Endothelial cell of umbilical vein (primary cell): ENCODE data around the gene CHST11. TPM values are rescaled to one million over a fixed set of nuclear protein-coding genes. Genes with fewer than 3 reads are reported as not detected.

Source experiments
- BruUV-seq: library from RNA; stranded (reverse); fragments of 400-500 nt; replicated peaks from 2 replicates; lab custom pipeline; 2021; lab: Mats Ljungman, UMichigan
- CTCF ChIA-PET: fragments of 300-600, 350-600 bp; sonication (Branson Sonifier 250); formaldehyde crosslinking; loops from one replicate; lab custom pipeline; 2021; ENCODE audit warnings: antibody characterized with exemption, inconsistent platforms; lab: Charles Lee
- POLR2A ChIA-PET: fragments of 300-600, 350-600 bp; sonication (Branson Sonifier 250); formaldehyde crosslinking; loops from one replicate; lab custom pipeline; 2021; ENCODE audit warnings: antibody characterized with exemption, inconsistent platforms; lab: Charles Lee
- DNase-seq: peaks from one replicate; pipeline ENCODE4 v3.0.0-alpha.2; 2011; ENCODE audit warnings: low read depth, low spot score
- FAIRE-seq: peaks from 2 replicates; lab custom pipeline; 2011; peaks lifted over from hg19 to GRCh38; lab: Jason Lieb, UNC
- H2AFZ ChIP-seq: 2 replicates; pipeline ENCODE4 v1.6.0; 2012; ENCODE audit warnings: low read depth, low read length, control low read depth, inconsistent platforms
- H3K27ac ChIP-seq: 2 replicates; pipeline ENCODE4 v1.5.1; 2011; ENCODE audit warnings: low read depth, mild to moderate bottlenecking, control low read depth, low read length, moderate library complexity; ENCODE audit not compliant: insufficient read depth
- H3K27me3 ChIP-seq, 2 experiments: 2 replicates each; pipeline versions ENCODE4 v1.6.0 to v1.6.1; 2011; ENCODE audit warnings: low read length in 2 of 2, mixed read lengths in 1 of 2; ENCODE audit not compliant: control insufficient read depth in 2 of 2, insufficient read depth in 2 of 2
- H3K36me3 ChIP-seq, 2 experiments: 2 replicates in 1 of 2; 3 replicates in 1 of 2; pipeline ENCODE4 v1.5.1; 2011; ENCODE audit warnings: low read length in 2 of 2, mild to moderate bottlenecking in 1 of 2, moderate library complexity in 1 of 2; ENCODE audit not compliant: control insufficient read depth in 2 of 2, insufficient read depth in 2 of 2; ENCODE audit errors: extremely low read depth in 1 of 2
- H3K4me1 ChIP-seq: 3 replicates; pipeline ENCODE4 v1.5.1; 2011; ENCODE audit warnings: mild to moderate bottlenecking, low read length; ENCODE audit not compliant: control insufficient read depth, insufficient read depth; ENCODE audit errors: extremely low read depth
- H3K4me2 ChIP-seq: 2 replicates; pipeline ENCODE4 v1.6.1; 2011; ENCODE audit warnings: low read length, control low read depth, mixed read lengths; ENCODE audit not compliant: insufficient read depth
- H3K4me3 ChIP-seq, 3 experiments: fragments of 200-600 bp in 1 of 3; sonication (generic), shearing (Covaris generic) in 1 of 3; replicated peaks in 1 of 3; 2 replicates each; pipeline ENCODE4 v1.5.1; 2011 to 2016; ENCODE audit warnings: control low read depth in 3 of 3, low read length in 3 of 3, mild to moderate bottlenecking in 2 of 3, inconsistent platforms in 1 of 3, low read depth in 1 of 3, moderate library complexity in 1 of 3; ENCODE audit not compliant: insufficient read depth in 1 of 3
- H3K79me2 ChIP-seq: 2 replicates; pipeline ENCODE4 v1.6.0; 2012; ENCODE audit warnings: low read length, inconsistent platforms; ENCODE audit not compliant: control insufficient read depth, insufficient read depth
- H3K9ac ChIP-seq: replicated peaks from 2 replicates; pipeline ENCODE3; 2011; ENCODE audit warnings: low read length, control low read depth; ENCODE audit not compliant: insufficient read depth; ENCODE audit errors: extremely low read depth
- H3K9me1 ChIP-seq: replicated peaks from 3 replicates; pipeline ENCODE4 v1.6.0; 2011; ENCODE audit warnings: mild to moderate bottlenecking, low read length; ENCODE audit not compliant: control insufficient read depth, insufficient read depth; ENCODE audit errors: extremely low read depth
- H3K9me3 ChIP-seq: replicated peaks from 2 replicates; pipeline ENCODE4 v1.5.1; 2012; ENCODE audit warnings: low read length, inconsistent platforms; ENCODE audit not compliant: control insufficient read depth, insufficient read depth
- H4K20me1 ChIP-seq: replicated peaks from 2 replicates; pipeline ENCODE3; 2011; ENCODE audit warnings: mild to moderate bottlenecking, low read length; ENCODE audit not compliant: control insufficient read depth, insufficient read depth; ENCODE audit errors: extremely low read depth
- EZH2 ChIP-seq: IDR thresholded peaks from 2 replicates; pipeline ENCODE4 v1.6.1; 2012; ENCODE audit warnings: borderline replicate concordance, low read depth, mild to moderate bottlenecking, moderate library complexity, low read length, inconsistent platforms; ENCODE audit not compliant: severe bottlenecking
- FOS ChIP-seq: IDR thresholded peaks from 2 replicates; pipeline ENCODE4 v1.6.1; 2011; ENCODE audit warnings: mild to moderate bottlenecking, low read length, moderate library complexity, borderline replicate concordance; ENCODE audit not compliant: insufficient read depth
- GATA2 ChIP-seq: IDR thresholded peaks from 2 replicates; pipeline ENCODE4 v1.7.0; 2011; ENCODE audit warnings: low read depth, mild to moderate bottlenecking, moderate library complexity, mixed read lengths, low read length; ENCODE audit not compliant: insufficient read length, insufficient read depth
- JUN ChIP-seq: IDR thresholded peaks from 2 replicates; pipeline ENCODE4 v1.6.1; 2011; ENCODE audit warnings: borderline replicate concordance, low read depth; ENCODE audit not compliant: insufficient read length, insufficient read depth
- MAX ChIP-seq: IDR thresholded peaks from 2 replicates; pipeline ENCODE4 v1.6.1; 2011; ENCODE audit not compliant: insufficient read depth, insufficient read length
- MYC ChIP-seq: IDR thresholded peaks from one replicate; pipeline ENCODE4 v1.6.1; 2011; ENCODE audit warnings: mild to moderate bottlenecking, low read depth, low read length
- POLR2A ChIP-seq: IDR thresholded peaks from 2 replicates; pipeline ENCODE4 v1.6.1; 2012; ENCODE audit warnings: low read depth, mild to moderate bottlenecking, control low read depth, low read length
- POLR2AphosphoS5 ChIP-seq: IDR thresholded peaks from 2 replicates; pipeline ENCODE4 v1.6.1; 2012; ENCODE audit warnings: low read depth, mild to moderate bottlenecking, control low read depth, low read length, moderate library complexity; ENCODE audit not compliant: insufficient read depth
- dilution Hi-C: fragments of 300-500 bp; cut with MboI; formaldehyde crosslinking; loops from one replicate; pipeline ENCODE4 v1.15.0; 2019; ENCODE audit warnings: low sequenced_read_pairs; ENCODE audit not compliant: extremely low pct_ligation_motif_present
- intact Hi-C: fragments of 100-400 bp; cut with micrococcal nuclease; formaldehyde crosslinking; loops from one replicate; pipeline ENCODE4 v1.10.0; 2022
- polyA plus RNA-seq, 4 experiments: library from polyadenylated mRNA; depleted of rRNA in 3 of 4; stranded (reverse) in 3 of 4; unstranded in 1 of 4; fragments of >200 nt; gene quantifications; 2 replicates each; pipeline versions ENCODE4 v1.2.1 to v1.2.3, GENCODE V29; 2011 to 2012; ENCODE audit warnings: missing spikeins in 1 of 4
- total RNA-seq: library from RNA; stranded (reverse); gene quantifications from 2 replicates; pipeline ENCODE4 v1.2.3, GENCODE V29; 2021
- TF ChIP-seq, protein P1 (sequence below), 2 donors: IDR thresholded peaks; 1 replicate in 1 of 2; 2 replicates in 1 of 2; pipeline ENCODE4 v1.5.1; 2011; ENCODE audit warnings: low read length in 2 of 2, mild to moderate bottlenecking in 2 of 2, moderate library complexity in 2 of 2, control low read depth in 1 of 2, inconsistent platforms in 1 of 2, low read depth in 1 of 2; ENCODE audit not compliant: insufficient read depth in 1 of 2; ENCODE audit errors: extremely low read depth in 1 of 2

Gene CHST11
- total and polyA plus RNA-seq, 2 donors (not counting 3 experiments of a cell fraction or from before 2014, with no cell fraction given), result 19.7 to 20.9 TPM

DNA sequence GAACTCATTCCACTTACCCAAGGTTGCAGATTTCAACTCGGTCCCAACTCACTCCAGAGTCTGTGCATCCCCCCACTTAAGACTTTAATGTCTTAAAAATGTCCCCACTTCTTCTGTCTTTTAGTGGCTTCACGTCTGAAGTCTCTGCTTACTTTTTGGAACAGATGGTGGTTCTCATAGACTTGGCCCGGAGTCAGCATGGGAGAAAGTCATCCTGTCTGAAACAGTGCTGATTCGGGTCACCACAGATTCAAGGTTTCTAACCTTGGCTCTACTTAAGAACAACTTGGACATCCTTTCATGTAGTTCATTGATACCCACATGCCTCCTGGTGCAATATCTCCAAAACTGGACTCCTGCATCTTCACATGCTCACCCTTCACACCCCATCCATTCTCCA lies 26.0 kb downstream of the CHST11 start:
- no peak overlapping the region for H3K4me3 ChIP-seq
- dilution Hi-C loops, result no loop called here
- peaks cover 51% of the 10 kb centered on the region for H3K79me2 ChIP-seq
- ChIA-PET POLR2A (interaction anchor here (0.6 kb wide), 1 partner anchor 186 kb away, joined by 5 read pairs; no protein-coding TSS in a partner anchor), CTCF (interaction anchor here (1.9 kb wide), 1 partner anchor 101 kb away, joined by 4 read pairs; no protein-coding TSS in a partner anchor)
- no peak for TF ChIP-seq FOS
- TF ChIP-seq MAX, result no peak
- no peak for TF ChIP-seq POLR2AphosphoS5
- no peak for TF ChIP-seq JUN
- TF ChIP-seq POLR2A, result no peak
- TF ChIP-seq, protein P1, sequence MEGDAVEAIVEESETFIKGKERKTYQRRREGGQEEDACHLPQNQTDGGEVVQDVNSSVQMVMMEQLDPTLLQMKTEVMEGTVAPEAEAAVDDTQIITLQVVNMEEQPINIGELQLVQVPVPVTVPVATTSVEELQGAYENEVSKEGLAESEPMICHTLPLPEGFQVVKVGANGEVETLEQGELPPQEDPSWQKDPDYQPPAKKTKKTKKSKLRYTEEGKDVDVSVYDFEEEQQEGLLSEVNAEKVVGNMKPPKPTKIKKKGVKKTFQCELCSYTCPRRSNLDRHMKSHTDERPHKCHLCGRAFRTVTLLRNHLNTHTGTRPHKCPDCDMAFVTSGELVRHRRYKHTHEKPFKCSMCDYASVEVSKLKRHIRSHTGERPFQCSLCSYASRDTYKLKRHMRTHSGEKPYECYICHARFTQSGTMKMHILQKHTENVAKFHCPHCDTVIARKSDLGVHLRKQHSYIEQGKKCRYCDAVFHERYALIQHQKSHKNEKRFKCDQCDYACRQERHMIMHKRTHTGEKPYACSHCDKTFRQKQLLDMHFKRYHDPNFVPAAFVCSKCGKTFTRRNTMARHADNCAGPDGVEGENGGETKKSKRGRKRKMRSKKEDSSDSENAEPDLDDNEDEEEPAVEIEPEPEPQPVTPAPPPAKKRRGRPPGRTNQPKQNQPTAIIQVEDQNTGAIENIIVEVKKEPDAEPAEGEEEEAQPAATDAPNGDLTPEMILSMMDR (IDR thresholded peaks at IDR 0.05; ENCODE audit: extremely low read depth in 1 of 2, insufficient read depth in 1 of 2, low read depth in 1 of 2, low read length in 2 of 2), result no peak
- TF ChIP-seq EZH2, result no peak
- TF ChIP-seq MYC, result no peak
- no peak for TF ChIP-seq GATA2
- no peak overlapping the region for H3K4me2 ChIP-seq
- H3K27me3 ChIP-seq, result no peaks in the 10 kb centered on the region
- DNase-seq (no peak), FAIRE-seq (no peak)
- H3K4me1 ChIP-seq, result peaks cover 40% of the 10 kb centered on the region
- H3K36me3 ChIP-seq, result peaks cover 0 to 1% of the 10 kb centered on the region in 2 experiments
- H4K20me1 ChIP-seq, result no peaks in the 10 kb centered on the region
- no peak overlapping the region for H2AFZ ChIP-seq
- H3K9me3 ChIP-seq, result no peaks in the 10 kb centered on the region
- no peak overlapping the region for H3K27ac ChIP-seq
- no peak overlapping the region for H3K9ac ChIP-seq
- no peaks in the 10 kb centered on the region for H3K9me1 ChIP-seq
- no TSS peak for BruUV-seq
- intact Hi-C loops, result no loop called here
